GM19455 (cell line): ENCODE measurements around the gene TACR2.
A peak's percentile ranks its signal among the peaks of the same experiment; 100 is the strongest.

Experiments used
- ATAC-seq: cut with Tn5 transposase; IDR thresholded peaks from one replicate; pipeline ENCODE4 v1.9.1; 2021; ENCODE audit not compliant: unreplicated experiment

The TACR2 gene

GRCh38 chr10:69421611-69422308 is 5.0 kb upstream of the TACR2 start:
- ATAC-seq = no peak

- ATAC-seq = no peak
Observed at GRCh38 chr10:69419744-69420126, 3.0 kb upstream of the TACR2 start.

DNA sequence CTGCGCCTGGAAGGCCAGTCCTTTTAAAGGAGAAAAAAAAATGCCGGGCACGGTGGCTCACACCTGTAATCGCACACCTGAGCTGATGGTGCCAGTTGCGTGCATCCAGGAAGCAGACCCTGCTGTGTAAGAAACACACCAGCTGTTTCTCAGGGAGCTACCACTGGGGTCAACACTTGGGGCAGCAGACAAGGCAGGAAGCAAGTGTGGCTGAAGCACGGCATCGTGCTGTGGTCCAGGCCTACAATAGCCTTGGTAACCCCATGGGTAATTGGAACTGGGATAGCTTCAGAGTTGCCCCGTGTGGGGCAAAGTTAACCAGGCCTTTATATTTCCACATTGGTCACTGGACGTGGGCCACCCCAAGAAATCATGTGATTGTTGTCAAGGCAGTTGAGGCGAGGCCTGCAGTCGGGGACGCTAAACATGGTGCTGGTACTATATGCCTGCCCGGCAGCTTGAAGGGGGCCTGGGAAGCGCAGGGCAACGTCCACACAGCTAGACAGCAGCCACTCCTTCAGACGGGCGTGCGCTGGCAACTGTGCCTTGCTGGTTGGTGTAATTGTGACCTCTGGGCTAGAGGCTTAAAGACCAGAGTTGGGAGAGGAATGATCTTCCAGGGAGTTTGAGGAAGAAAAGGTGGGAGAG is 2.5 kb upstream of the TACR2 start:
- no peak for ATAC-seq

DNA sequence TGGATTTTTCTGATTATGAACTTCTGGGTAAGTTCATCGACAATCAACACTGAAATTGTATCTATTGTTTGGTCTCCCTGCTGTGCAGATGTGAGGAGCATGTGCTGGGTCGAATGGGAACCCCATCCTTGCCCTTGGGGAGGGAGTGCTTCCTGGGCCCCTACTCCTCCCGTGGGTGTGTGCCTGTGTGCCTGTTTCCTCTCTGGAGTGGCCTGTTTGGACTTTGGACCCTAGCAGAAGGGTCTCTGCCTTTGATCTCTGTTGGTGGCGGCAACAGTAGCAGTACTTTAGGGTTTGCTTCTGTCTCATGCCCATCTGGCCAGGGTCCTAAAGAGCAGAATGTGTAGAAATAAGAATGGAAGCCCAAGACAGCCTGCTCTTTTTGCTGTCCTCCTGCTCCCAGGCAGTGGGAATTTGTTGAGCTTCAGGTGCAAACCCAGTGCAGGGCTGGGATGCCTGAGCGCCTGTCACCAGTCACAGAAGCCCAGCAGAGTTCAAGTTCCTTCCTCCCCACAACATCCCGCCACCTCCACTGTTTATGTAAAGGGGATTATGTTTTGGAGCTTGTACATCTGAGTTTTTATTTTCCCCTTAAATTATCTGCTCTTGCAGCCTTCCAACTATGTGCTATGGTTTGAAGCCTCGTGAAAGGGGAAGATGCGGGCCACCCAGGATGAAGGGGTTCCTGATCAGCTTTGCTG is 1.5 kb upstream of the TACR2 start:
- no peak for ATAC-seq

DNA sequence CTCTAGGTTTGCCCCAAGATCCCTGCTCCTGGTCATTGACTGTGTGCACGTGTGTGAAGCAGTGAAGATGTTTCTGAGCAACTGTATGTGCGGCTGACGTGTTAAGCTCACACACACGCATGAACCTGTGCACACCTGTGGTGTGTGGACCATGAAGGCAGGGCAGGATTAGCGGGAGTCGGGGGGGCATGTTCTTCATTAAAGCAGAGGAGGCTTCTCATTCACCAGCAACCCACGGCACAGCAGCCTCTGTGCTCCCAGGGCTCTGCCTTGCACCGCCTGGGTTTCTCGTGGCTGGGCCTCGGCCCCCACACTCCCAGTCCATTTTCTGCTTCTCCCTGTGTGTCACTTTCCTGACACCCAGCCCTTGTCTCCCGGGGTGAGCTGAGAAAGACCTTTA is 824 bp upstream of the TACR2 start:
- no peak for ATAC-seq

DNA sequence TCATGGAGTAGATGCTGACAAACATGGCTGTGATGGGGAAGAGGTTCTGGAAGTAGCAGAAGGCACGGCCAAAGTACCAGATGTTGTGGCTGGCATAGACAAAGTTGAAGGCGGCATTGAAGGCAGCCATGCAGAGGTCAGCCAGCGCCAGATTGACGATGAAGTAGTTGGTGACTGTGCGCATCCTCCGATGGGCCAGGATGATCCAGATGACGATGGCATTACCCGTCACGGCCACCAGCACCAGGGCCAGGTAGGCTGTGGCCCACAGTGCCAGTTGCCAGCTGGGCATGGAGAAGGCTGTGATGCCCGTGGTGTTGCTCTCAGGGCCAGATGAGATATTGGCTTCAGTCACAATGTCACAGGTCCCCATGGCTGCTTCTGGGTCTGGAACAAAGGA is 767 bp downstream of the TACR2 start:
- no peak for ATAC-seq

- ATAC-seq = no peak
Observed at GRCh38 chr10:69415049-69415448, 1.7 kb downstream of the TACR2 start.

DNA sequence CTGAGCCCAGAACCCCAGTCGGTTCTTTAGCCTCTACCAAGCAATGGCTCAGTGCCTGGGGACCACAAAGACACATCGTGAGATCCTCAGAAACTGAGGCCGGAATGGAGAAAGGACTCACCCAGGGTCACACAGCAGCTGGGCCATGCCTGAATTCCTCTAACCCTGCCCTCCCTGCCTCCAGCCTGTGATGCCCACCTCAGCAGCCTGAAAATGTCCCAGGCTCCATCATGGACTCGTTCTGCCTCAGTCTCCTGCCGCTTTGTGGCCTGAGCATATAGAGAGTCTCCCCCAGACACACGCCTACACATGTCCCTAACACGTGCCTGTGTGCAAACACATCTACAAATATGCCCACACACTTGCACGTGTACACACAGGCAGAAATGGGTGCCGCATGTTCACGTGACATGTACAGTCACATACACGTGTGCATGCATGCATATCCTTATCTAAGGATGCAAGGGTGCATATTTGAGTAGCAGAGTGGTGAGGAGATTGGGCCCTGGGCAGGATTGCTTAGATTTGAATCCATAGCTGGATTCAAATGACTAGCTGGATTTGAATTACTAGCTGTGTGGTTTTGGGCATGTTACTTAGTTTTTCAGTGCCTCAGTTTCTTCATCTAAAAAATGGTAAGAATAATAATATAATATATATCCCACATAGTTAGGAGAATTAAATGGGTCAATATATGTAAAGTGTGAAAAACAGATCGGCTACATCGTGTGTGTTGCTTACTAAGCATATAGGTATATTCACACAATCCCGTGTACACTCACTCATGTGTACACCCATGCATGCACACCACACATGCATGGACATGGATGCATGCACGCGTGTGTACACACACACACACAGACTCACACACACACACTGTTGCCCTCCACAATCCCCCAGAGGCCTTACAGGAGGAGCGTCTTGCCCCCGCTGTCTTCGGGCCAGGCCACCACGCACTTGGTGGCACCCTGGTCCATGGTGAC is 2.4 kb downstream of the TACR2 start:
- ATAC-seq = no peak

DNA sequence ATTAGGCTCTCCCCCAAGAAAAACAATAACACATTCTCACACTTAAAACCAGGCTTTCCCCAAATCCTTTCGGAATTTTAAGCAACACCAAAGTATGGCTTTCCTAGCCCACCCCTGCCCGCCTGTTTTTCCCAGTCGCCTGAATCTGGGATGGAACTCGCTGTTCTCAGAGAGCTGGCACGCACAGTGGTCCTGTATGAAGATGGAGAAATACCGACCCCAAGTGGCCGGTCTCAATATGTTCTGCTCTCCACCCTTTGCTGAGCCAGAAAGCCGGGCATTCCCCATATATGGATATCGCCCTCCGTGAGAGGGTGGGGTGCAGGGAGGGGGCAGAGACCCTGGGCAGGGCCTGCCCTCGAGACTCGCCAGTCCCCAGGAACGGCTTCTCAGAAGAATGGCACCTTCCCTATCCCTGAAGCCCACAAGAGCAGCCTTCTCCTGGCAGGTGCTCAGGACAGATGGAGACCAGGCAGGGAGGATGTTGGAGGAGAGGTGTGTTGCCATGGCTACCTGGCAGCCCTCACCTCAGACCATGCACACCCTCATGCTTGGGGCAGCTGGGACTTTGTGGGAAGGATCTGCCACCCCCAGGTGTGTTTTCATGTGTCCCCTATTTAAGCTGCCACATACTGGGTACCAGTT is 3.4 kb downstream of the TACR2 start:
- no peak for ATAC-seq

- no peak for ATAC-seq
Observed at GRCh38 chr10:69412232-69412790, 4.4 kb downstream of the TACR2 start.

DNA sequence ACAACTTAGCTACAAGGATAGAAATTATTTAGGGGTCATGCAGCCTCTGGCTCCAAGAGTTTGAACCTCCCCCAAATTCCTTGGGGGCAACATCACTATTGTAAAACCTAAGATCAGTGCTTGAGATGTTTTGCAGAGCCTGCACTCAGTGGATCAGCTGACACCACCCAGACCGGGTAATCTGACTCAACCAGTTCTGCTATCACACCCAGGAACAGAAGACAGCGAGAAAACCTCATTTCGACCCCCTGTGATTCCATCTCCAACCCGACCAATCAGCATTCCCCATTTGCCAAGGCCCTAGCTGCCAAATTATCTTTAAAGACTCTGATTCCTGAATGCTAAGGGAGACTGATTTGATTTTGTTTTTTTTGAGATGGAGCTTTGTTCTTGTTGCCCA is 5.2 kb downstream of the TACR2 start:
- ATAC-seq = no peak

DNA sequence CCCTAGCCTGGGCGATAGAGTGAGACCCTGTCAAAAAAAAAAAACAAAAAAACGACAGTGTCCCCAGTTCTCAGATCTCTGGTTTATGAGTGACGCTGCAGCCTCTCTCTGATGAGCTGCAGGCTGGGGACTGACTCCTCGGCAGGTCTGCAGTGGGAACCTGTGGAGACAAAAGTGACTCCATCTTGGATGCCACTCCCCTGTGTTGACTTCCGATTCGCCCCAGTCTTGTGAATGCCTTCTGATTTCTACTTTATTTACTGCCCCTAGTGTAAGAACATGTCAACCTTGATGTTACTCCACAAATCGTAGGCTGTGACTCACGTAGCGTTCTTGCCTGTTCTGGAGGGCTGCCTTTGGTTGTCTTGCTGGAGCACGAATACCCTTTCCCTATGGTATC is 6.2 kb downstream of the TACR2 start:
- ATAC-seq = no peak

DNA sequence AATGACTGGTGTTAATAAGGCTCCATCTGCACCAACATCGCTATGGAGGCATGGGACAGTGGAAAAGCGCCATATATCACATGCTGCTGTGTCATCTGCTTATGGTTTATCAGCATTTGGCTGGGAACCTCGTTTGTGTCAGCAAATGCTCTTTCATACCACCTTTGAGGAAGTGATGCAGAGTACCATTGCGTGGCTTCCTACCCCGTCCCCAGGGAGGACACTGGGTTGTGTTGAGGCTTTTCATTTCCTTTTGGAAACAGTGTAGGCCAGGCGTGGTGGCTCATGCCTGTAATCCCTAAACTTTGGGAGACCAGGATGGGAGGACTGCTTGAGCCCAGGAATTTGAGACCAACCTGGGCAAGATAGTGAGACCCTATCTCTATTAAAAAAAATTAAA is 6.8 kb downstream of the TACR2 start:
- ATAC-seq = no peak

DNA sequence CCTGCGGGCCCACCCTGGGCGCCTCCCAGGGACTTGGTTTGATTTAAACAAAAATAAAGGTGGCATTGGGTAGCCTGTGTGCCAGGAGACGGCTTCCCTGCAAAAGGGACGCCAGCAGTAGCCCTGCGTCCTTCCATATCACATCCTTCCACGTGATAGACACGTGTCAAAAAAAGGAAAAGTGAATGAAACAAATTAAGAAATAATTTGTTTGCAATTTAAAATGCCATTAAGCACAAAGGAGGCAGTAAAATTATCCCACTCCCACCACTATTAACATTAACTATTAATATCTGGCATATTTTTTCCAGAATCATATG is 7.6 kb downstream of the TACR2 start:
- no peak for ATAC-seq

DNA sequence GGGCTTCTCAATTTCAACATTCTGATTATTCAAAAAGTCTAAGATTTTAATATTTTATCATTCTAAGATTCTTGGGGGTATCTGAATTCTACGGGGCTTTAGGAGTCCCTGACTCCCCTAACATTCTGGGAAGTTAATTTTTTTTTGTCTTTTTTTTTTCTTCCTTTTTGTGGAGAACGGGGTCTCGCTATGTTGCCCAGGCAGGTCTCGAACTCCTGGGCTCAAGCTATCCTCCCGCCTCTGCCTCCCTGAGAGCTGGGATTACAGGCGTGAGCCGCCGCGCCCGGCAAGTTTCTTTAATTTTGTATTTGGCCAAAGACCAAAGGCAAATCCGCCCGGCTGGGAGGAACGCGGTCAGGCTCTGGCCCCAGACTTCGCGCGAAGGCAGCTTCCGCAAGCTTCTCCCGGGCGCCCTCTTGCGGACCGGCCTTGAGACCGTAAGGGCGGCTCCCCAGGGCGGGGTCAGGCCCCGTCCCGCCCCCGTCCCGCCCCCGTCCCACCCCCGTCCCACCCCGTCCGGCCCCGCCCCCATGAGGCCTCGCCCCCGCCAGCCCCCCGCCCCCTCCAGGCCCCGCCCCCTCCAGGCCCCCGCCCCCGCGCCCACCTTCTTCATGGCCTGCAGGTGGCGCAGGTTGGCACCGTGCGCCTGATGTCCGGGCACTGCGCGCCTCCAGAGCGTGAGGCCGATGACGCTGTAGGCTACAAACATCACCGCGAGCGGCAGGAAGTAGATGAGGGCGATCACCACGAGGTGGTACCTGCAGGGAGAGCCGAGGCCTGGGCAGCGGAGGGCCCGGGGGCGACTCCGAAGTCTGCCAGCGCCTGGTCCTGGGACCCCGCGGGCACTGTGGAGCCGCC is 8.2 kb downstream of the TACR2 start:
- ATAC-seq = peak; percentile 76

DNA sequence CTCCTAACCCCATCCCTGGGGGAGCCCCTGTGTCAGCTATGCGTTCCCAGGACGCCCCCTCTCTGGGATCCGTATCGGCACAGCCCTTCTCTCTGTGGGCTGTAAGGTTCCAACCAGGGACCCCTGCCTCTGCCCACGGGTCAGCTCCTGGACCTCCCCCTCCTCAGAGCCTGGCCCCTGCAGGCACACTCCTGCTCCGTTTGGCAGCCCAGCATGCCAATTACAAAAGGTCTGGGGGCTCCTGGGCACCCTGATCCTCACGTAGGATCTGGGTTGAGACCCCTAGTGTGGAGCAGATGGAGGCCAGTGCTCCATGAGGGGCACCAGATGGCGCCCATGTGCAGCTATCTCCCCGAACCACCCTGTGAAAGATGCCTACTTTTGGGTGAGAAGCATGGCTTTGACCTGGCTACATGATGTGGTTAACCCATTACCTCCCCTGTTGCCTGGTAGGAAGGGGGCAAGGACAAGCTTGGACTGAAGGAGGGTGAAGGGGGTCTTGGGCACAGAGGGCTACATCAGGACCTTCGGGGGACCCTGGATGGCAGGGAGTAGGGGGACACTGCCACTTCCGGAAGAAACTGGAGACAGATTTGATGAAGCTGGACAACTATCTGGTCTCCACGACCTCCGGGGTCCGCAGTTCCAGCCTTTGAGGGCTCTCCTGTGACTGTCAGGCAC is 9.0 kb downstream of the TACR2 start:
- no peak for ATAC-seq

DNA sequence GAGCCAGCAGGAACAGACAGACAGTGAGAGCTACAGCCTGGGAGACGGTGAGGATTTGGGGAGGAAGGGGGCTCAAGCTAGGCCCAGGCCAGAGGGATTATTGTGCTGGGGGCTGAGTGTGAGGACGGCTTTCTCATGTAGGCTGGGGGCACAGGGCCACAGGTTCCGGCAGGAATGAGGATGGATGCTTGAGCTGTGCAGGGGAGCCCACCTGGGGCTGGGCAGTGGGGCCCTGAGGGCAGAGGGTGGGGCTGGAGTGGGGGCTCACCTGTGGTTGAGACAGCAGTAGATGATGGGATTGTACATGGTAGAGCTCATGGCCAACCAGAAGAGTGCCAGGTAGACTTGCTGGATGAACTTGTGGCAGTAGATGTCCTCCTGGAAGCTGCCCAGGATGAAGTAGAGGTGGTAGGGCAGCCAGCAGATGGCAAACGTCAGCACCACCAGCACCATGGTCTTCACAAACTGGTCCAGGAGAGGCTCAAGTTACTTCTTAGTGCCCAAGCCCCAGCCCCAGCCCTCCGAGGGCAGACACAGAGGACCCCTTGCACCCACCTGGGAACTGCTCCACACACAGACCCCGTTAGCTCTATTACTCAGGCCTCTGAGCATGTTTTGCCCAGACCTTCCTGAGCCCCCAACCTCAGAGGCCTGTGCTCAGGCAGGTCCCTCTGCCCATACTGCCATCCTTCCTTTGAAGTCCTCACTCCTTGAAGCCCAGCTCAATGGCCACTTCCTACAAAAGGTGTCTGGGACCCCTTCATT is 9.7 kb downstream of the TACR2 start:
- no peak for ATAC-seq

GRCh38 chr10:69406302-69406811 is 10.4 kb downstream of the TACR2 start:
- ATAC-seq = no peak
